ENCODE data around the gene ZFPL1.

DNA sequence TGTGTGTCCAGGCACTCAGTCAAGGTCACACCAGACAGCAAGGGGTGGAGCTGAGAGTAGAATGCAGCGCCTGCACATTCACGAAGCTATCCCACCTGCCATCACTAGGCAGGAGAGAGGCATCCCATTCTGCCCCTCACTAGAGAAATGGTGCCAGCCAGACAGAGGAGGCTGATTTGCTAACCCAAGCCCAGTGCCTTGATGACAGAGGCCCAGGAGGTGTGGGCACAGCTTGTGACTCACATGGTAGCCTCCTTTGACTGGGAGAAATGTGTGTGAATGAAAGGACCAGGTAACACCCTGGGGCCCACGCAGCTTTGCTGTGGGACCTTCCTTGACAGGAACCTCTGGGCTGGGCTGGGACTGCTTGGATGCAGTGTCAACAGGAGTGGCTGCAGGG is 20.5 kb upstream of the ZFPL1 start:
- no peak for TF ChIP-seq CTCF (IDR thresholded peaks at IDR 0.05)
- no peak for TF ChIP-seq POLR2AphosphoS5 (IDR thresholded peaks at IDR 0.05)
- TF ChIP-seq POLR2A (IDR thresholded peaks at IDR 0.05), result no peak
